H1 (cell line): Measurements from ENCODE around the gene TIMM23. TPM values are rescaled to one million over a fixed set of nuclear protein-coding genes. Genes with fewer than 3 reads are reported as not detected.
"Not testable (repeated sequence)": the region's sequence is repeated elsewhere in the genome, so short reads cannot be mapped to it uniquely, and the experiment has no call there.

Experiments
- CTCF ChIA-PET: fragments of 300-600 bp; sonication (Branson Sonifier 250); formaldehyde crosslinking; loops from one replicate; lab custom pipeline; 2021; ENCODE audit not compliant: partially characterized antibody; lab: Charles Lee
- POLR2A ChIA-PET: fragments of 300-600 bp; sonication (Branson Sonifier 250); formaldehyde crosslinking; loops from one replicate; lab custom pipeline; 2021; ENCODE audit warnings: inconsistent platforms; ENCODE audit not compliant: partially characterized antibody; lab: Charles Lee
- DNase-seq, 2 experiments: peaks; one replicate each; pipeline versions ENCODE4 v3.0.0 to v3.0.0-alpha.2; 2010 to 2022; ENCODE audit warnings: low spot score in 2 of 2, low read depth in 1 of 2, mixed read lengths in 1 of 2
- FAIRE-seq: peaks from 2 replicates; lab custom pipeline; 2011; peaks lifted over from hg19 to GRCh38; lab: Jason Lieb, UNC
- H2AFZ ChIP-seq: 2 replicates; pipeline ENCODE4 v1.8.1; 2012; ENCODE audit warnings: low read length, inconsistent platforms
- H2AK5ac ChIP-seq: 2 replicates; pipeline ENCODE4 v1.6.1; 2013; ENCODE audit warnings: low read depth, low read length
- H2BK120ac ChIP-seq: replicated peaks from 2 replicates; pipeline ENCODE3; 2013; ENCODE audit warnings: low read depth, low read length, inconsistent platforms
- H2BK12ac ChIP-seq: 2 replicates; pipeline ENCODE4 v1.6.1; 2013; ENCODE audit warnings: low read depth, low read length
- H2BK15ac ChIP-seq: 2 replicates; pipeline ENCODE4 v1.6.1; 2013; ENCODE audit warnings: low read length
- H2BK20ac ChIP-seq: 2 replicates; pipeline ENCODE4 v1.6.1; 2013; ENCODE audit warnings: low read length
- H2BK5ac ChIP-seq: 2 replicates; pipeline ENCODE4 v1.6.1; 2013; ENCODE audit warnings: low read depth, low read length
- H3K14ac ChIP-seq: 2 replicates; pipeline ENCODE4 v1.6.1; 2013; ENCODE audit warnings: inconsistent platforms; ENCODE audit not compliant: insufficient read length
- H3K18ac ChIP-seq: 2 replicates; pipeline ENCODE4 v1.6.1; 2013; ENCODE audit warnings: low read length; ENCODE audit errors: extremely low read depth
- H3K23ac ChIP-seq: 2 replicates; pipeline ENCODE4 v1.6.1; 2013; ENCODE audit warnings: inconsistent platforms; ENCODE audit not compliant: insufficient read length
- H3K23me2 ChIP-seq: 2 replicates; pipeline ENCODE4 v1.6.1; 2013; ENCODE audit warnings: low read depth, low read length
- H3K27ac ChIP-seq: 2 replicates; pipeline ENCODE4 v1.6.1; 2011; ENCODE audit warnings: low read depth, low read length, inconsistent platforms
- H3K27me3 ChIP-seq, 4 experiments: replicated peaks in 1 of 4; 1 replicate in 1 of 4; 2 replicates in 3 of 4; pipeline versions ENCODE4 v1.6.1 to v1.8.1; 2011 to 2013; ENCODE audit warnings: low read length in 3 of 4, mild to moderate bottlenecking in 3 of 4, inconsistent platforms in 2 of 4, mixed read lengths in 2 of 4, moderate library complexity in 1 of 4; ENCODE audit not compliant: control insufficient read depth in 3 of 4, insufficient read depth in 3 of 4; ENCODE audit errors: extremely low read depth in 1 of 4
- H3K36me3 ChIP-seq, 4 experiments: 2 replicates each; pipeline versions ENCODE4 v1.6.1 to v1.8.1; 2011 to 2013; ENCODE audit warnings: mild to moderate bottlenecking in 4 of 4, low read length in 3 of 4, moderate library complexity in 2 of 4, control low read depth in 1 of 4, inconsistent platforms in 1 of 4; ENCODE audit not compliant: insufficient read depth in 4 of 4, control insufficient read depth in 2 of 4
- H3K4ac ChIP-seq: replicated peaks from 2 replicates; pipeline ENCODE3; 2013; ENCODE audit warnings: low read length, low read depth, mixed read lengths, inconsistent platforms; ENCODE audit not compliant: insufficient read length
- H3K4me1 ChIP-seq, 4 experiments: replicated peaks in 1 of 4; 1 replicate in 1 of 4; 2 replicates in 3 of 4; pipeline versions ENCODE4 v1.6.1 to v1.8.1; 2011 to 2013; ENCODE audit warnings: low read length in 3 of 4, inconsistent platforms in 2 of 4, mixed read lengths in 1 of 4; ENCODE audit not compliant: insufficient read depth in 4 of 4, control insufficient read depth in 3 of 4
- H3K4me2 ChIP-seq, 2 experiments: 2 replicates each; pipeline versions ENCODE4 v1.6.1 to v1.8.1; 2011 to 2013; ENCODE audit warnings: low read depth in 2 of 2, low read length in 2 of 2, control low read depth in 1 of 2, inconsistent platforms in 1 of 2, mild to moderate bottlenecking in 1 of 2; ENCODE audit not compliant: insufficient read depth in 1 of 2
- H3K4me3 ChIP-seq, 4 experiments: fragments of 200-600, 300-600 bp in 1 of 4; sonication (generic), shearing (Covaris generic), sonication (Bioruptor Twin) in 1 of 4; 2 replicates each; pipeline versions ENCODE4 v1.5.1 to v1.8.1; 2011 to 2016; ENCODE audit warnings: low read length in 4 of 4, low read depth in 3 of 4, control low read depth in 2 of 4, inconsistent platforms in 2 of 4, mild to moderate bottlenecking in 2 of 4, mixed read lengths in 1 of 4, moderate library complexity in 1 of 4; ENCODE audit not compliant: insufficient read depth in 2 of 4; ENCODE audit errors: extremely low read depth in 1 of 4
- H3K56ac ChIP-seq: replicated peaks from 2 replicates; pipeline ENCODE3; 2013; ENCODE audit warnings: low read depth, mild to moderate bottlenecking, mixed read lengths, low read length, inconsistent platforms; ENCODE audit not compliant: insufficient read length
- H3K79me1 ChIP-seq: 2 replicates; pipeline ENCODE4 v1.6.1; 2013; ENCODE audit warnings: low read depth, low read length, control low read depth
- H3K79me2 ChIP-seq, 2 experiments: 2 replicates each; pipeline versions ENCODE4 v1.6.1 to v1.8.1; 2012 to 2013; ENCODE audit warnings: low read length in 2 of 2, mild to moderate bottlenecking in 2 of 2, inconsistent platforms in 1 of 2; ENCODE audit not compliant: insufficient read depth in 2 of 2, control insufficient read depth in 1 of 2
- H3K9ac ChIP-seq, 4 experiments: replicated peaks in 1 of 4; 1 replicate in 1 of 4; 2 replicates in 3 of 4; pipeline versions ENCODE4 v1.6.1 to v1.8.1; 2011 to 2013; ENCODE audit warnings: low read depth in 3 of 4, low read length in 3 of 4, control low read depth in 2 of 4, mild to moderate bottlenecking in 2 of 4, moderate library complexity in 2 of 4, inconsistent platforms in 1 of 4; ENCODE audit errors: extremely low read depth in 1 of 4
- H3K9me3 ChIP-seq, 2 experiments: 2 replicates each; pipeline versions ENCODE4 v1.6.1 to v1.8.1; 2012 to 2013; ENCODE audit warnings: mild to moderate bottlenecking in 2 of 2, moderate library complexity in 2 of 2, control low read depth in 1 of 2, inconsistent platforms in 1 of 2, low read depth in 1 of 2, low read length in 1 of 2, mixed read lengths in 1 of 2; ENCODE audit not compliant: insufficient read depth in 2 of 2
- H4K20me1 ChIP-seq, 2 experiments: replicated peaks in 1 of 2; 2 replicates each; pipeline versions ENCODE3 to v1.8.1; 2011 to 2013; ENCODE audit warnings: inconsistent platforms in 2 of 2, low read length in 2 of 2, mild to moderate bottlenecking in 1 of 2; ENCODE audit not compliant: insufficient read depth in 2 of 2, control insufficient read depth in 1 of 2
- H4K5ac ChIP-seq: 2 replicates; pipeline ENCODE4 v1.6.1; 2013; ENCODE audit warnings: low read length, low read depth, mixed read lengths, inconsistent platforms; ENCODE audit not compliant: insufficient read length
- H4K8ac ChIP-seq: 2 replicates; pipeline ENCODE4 v1.8.0; 2013; ENCODE audit warnings: mild to moderate bottlenecking, moderate library complexity, low read length, inconsistent platforms; ENCODE audit not compliant: insufficient read depth; ENCODE audit errors: extremely low read depth
- H4K91ac ChIP-seq: replicated peaks from 2 replicates; pipeline ENCODE3; 2013; ENCODE audit warnings: low read length, mixed read lengths, inconsistent platforms; ENCODE audit not compliant: insufficient read length
- WGBS, 2 experiments: shearing (Covaris generic) in 1 of 2; methylation state at CpG; one replicate each; pipeline versions ENCODE4 v1.1.6 to v1.1.7; 2013 to 2015; ENCODE audit warnings: low lambda C conversion rate in 2 of 2, mixed read lengths in 2 of 2, inconsistent platforms in 1 of 2, low coverage in 1 of 2, missing lambda C conversion rate in 1 of 2; ENCODE audit not compliant: insufficient replicate concordance in 2 of 2, insufficient coverage in 1 of 2, insufficient read length in 1 of 2; ENCODE audit errors: extremely low coverage in 1 of 2, missing lambda C conversion rate in 1 of 2; 5-methylcytosine and 5-hydroxymethylcytosine counted together
- polyA plus RNA-seq, 7 experiments: library from polyadenylated mRNA; depleted of rRNA in 3 of 7; stranded (reverse) in 5 of 7; unstranded in 2 of 7; fragments of >200 nt in 5 of 7; fragments of 200-250 nt in 2 of 7; gene quantifications; 1 replicate in 5 of 7; 2 replicates in 1 of 7; 4 replicates in 1 of 7; pipeline versions ENCODE4 v1.2.1 to v1.2.3, GENCODE V29; 2011 to 2013; ENCODE audit warnings: missing spikeins in 2 of 7, mixed read lengths in 2 of 7
- total RNA-seq: library from RNA; stranded (reverse); fragmentation: NEBNext Ultra II Directional; extraction: Animal tissue kit (Norgen Biotek cat#: 25700); gene quantifications from 2 replicates; pipeline ENCODE4 v1.2.1, GENCODE V29; 2021

The TIMM23 gene
- total and polyA plus RNA-seq, 2 of the 8 experiments (the other 6 are each of a cell fraction or from before 2014, with no cell fraction given), result 101 to 130 TPM

DNA sequence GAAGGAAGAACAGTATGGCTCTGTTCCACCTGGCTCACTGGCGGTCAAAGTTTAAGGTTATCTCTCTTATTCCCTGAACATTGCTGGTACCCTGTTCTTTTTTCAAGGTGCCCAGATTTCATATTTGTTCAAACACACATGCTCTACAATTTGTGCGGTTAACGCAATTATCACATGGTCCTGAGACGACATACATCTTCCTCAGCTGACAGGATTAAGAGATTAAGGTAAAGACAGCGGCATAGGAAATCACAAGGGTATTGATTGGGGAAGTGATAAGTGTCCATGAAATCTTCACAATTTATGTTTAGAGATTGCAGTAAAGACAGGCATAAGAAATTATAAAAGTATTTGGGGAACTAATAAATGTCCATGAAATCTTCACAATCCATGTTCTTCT lies 27.7 kb downstream of the TIMM23 start:
- not testable (repeated sequence) for H2BK12ac ChIP-seq, DNase-seq, H2BK5ac ChIP-seq, H4K91ac ChIP-seq, H3K4me2 ChIP-seq, H3K4me1 ChIP-seq, H3K14ac ChIP-seq, H2AK5ac ChIP-seq, H4K20me1 ChIP-seq, H3K23ac ChIP-seq, H3K9me3 ChIP-seq, H4K5ac ChIP-seq, H2BK15ac ChIP-seq, H3K56ac ChIP-seq, H3K27me3 ChIP-seq, H3K23me2 ChIP-seq, H2BK20ac ChIP-seq, H3K9ac ChIP-seq, H2BK120ac ChIP-seq, H4K8ac ChIP-seq, H2AFZ ChIP-seq, H3K4ac ChIP-seq, H3K27ac ChIP-seq, H3K18ac ChIP-seq, H3K79me2 ChIP-seq, H3K4me3 ChIP-seq, H3K79me1 ChIP-seq, FAIRE-seq
- 94% methylated on average over 5 of the region's 5 CpGs; no CpG with 5 or more reads in 1 of the 2 experiments for WGBS, 2 experiments
- CTCF ChIA-PET, result interaction anchor here (1.9 kb wide), 1 partner anchor 22 kb away, joined by 5 read pairs; no protein-coding TSS in a partner anchor
- POLR2A ChIA-PET, result interaction anchor here (0.5 kb wide), 1 partner anchor 31 kb away, joined by 4 read pairs; no protein-coding TSS in a partner anchor
- H3K36me3 ChIP-seq, result peaks cover 14 to 53% (median 31%) of the 10 kb centered on the region in 4 experiments
